T-helper 9 cell (primary cell): ENCODE results near the gene SOS1.

Experiments
- DNase-seq: peaks from one replicate; pipeline ENCODE4 v3.0.0-alpha.2; 2020

Gene SOS1

DNA sequence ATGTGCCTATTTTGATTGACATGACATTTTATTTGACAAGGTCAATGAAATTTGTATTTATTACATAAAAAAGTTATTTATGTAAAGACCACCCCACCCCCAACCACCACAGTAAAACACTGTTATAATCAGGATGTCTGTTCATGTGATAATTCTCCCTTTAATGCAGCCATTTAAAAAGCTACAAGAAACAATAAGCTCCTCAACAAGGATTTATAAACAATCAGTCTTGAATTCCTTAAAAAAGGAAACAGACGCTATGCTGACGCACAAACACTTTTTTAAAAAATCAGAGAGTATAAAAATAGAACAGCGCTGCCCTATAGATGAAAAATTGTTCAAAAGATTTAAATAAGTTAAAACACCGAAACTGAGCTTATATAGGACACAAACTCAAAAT lies 102.2 kb downstream of the SOS1 start:
- no peak for DNase-seq

DNA sequence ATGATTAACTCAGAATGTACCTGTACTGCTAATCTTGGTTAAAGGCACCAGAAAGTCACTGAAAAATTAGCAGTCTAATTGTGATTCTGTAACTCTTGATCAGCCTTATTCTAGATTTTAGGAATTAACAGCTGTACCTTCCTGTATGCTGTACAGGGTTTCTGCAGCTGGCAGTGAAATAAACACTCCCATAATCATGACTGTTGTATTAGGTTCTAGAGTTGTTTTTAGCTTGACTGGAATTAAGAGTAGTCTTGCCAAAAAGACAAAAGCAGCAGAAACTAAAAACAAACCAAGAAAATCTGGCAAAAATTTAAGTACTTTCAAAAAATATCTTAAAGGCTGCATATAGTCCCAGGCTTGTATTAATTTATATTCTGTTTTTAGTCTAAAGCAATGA lies 103.5 kb downstream of the SOS1 start:
- no peak for DNase-seq

DNA sequence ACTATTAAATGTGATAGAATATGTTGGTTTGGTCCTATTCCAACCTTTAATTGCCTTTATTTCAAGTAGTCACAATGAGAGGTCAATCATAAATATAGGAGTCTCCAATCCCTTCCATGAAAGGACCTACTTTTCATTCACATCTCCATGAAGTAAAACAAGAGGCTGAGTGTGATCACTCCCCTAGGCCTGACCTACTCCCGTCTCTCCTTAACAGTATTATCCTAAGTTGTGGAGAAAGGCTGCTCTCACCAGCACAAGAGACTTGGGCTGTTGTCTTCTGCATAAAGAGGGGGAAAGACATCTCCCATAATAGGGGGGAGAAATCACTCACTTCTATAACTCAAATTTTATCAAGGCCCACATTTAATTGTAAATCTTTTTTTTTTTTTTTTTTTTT lies 105.4 kb downstream of the SOS1 start:
- DNase-seq = no peak

DNA sequence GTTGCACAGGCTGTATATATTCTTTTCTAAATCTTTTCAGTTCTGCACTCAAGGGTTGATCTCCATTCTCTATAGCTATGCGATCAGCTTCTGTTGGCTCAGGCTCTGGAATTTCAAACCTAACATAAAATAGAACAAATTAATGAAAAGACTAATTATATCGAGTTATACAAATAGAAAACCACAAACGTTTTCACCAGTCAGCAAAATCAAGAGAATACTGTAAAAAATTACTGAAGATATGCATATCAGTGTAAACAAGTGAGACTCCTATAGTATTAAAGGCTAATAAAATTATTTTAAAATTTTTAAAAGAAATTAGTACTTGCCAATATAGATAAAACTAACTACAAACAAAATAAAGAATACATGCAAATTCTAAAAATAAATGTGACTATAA lies 107.0 kb downstream of the SOS1 start:
- no peak for DNase-seq

DNA sequence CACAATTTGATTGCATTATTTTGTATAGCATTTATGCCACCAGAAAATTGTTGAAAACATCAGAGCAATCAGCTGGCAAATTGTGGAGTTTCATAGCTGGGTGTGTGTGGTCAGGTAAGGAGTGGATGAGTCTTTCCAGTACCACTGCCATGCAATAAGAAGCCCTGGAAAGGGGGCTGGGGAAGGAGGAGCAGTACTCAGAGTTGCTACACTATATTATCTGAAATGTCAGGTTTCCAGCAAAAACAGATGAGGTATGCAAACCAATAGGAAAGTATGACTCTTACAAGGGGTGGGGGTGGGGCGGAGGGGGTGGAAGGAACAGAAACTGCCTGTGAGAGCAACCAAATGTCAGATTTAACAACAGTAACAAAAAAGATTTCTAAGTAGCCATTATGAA lies 112.2 kb downstream of the SOS1 start:
- no peak for DNase-seq

DNA sequence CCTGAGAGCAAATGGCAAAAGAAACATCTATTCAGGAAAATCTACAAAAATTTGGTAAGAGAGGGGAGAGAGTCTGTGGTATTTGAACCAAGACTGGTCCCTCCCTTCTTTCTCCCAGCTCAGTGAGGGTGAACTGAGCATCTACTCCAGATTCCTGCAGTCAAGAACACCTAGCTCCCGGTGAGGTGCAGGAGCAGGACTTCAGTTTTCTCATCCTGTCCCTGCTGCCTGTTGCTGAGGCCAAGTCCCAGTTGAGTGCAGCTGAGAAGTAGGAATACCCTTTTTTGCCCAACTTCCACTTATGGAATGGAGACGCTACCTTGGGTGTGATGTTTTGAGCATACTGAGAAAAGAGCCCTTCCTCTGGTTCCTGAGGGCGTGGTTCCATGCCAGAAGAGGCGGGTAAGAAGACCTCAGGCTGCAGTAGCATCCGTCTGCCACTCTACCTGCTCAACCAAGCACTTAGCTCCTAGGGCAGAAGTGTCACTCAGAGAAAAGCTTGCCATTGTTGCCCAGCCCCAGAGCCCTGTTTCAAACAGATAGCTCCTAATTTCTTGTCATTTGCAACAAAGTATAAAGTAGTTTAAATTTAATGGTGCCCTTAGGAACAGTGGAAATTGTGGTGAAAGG lies 112.9 kb downstream of the SOS1 start:
- no peak for DNase-seq

DNA sequence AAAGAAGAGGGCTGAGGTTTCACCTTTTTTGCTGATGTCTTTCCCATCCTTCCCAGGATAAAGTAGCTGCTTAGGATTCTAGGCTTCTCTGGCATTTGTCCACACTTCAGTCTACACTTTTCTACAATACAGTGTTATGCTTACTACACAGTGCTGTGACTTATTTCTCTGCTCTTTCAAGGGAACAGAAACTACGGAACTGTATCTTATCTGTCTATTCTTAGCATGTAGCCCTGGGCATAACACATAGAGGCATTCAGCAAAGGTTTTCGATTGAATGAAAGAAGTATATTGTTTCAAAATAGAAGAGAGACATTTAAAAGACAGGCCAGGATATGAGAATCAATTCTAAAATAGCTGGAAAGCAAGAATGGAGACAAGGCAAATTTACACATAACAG lies 120.3 kb downstream of the SOS1 start:
- no peak for DNase-seq

DNA sequence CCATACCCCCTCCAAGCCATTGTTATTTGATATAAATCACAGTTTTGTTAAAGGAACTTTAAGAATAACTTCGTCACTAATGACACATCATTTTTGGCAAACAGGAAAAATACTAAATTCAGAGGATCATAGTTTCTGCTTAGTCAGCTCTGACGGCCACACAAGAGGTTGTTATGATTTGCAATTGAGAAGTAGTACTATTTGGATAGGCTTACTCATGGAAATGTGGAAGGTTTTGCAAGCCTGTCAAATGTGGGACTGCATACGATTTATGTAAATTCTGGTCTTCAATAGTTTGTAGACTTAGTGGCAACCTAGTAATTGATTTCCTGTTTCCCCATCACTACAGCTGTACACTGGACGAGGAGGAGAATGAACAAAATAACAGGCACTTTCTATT lies 123.1 kb downstream of the SOS1 start:
- DNase-seq = no peak

DNA sequence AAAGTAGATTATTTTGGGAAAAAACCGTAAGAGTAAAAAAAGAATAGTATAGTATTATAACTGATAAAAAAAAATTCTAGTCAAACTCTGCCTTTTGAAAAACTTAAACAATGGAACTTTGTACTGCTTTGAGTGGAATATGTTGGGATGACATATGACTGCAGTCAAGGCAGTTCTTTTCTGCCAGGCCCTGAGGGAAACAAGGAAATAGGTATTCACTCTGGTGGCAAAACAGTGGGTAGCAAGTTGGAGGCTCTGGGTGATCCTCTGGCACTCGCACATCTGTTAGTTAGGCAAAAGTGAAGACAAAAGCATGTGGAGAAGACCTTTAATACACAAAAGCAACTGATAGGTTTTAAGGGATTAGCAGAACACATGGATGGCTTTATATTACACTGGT lies 129.0 kb downstream of the SOS1 start:
- no peak for DNase-seq

DNA sequence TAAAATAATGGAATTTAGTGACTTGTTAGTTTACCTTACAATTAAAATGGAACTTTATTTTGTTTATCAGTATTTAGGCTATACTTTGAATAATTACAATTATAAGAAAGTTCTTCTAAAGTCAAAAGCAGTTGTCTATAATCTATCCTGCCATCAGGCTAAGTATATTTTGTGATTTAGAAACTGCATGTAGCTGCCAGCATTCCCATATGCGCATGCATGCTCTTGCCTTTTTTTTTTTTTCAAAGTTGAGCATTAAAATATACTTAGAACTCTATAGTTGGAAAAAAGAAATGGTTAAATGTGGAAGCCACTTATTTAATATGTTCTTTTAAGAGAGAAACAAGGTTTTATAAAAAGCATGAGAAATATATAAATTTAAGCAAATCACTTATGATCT lies 132.1 kb downstream of the SOS1 start:
- no peak for DNase-seq

DNA sequence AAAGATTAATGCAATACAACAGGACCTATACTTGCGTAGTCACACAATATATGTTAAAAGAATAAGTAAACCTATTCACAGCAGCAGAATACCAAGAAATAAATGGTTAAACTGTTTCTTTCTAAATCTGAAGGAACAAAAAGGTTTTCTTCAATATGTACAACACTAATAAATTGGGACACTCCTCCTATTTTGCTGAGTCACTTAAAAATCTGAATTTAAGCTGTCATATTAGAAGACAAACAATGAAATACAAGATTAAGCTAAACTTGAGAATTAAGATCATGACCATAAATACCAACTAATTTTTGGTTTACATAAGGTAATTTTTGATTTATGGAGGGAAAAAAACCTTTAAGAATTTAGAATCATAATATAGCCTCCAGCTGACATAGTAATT lies 138.4 kb downstream of the SOS1 start:
- DNase-seq = no peak

DNA sequence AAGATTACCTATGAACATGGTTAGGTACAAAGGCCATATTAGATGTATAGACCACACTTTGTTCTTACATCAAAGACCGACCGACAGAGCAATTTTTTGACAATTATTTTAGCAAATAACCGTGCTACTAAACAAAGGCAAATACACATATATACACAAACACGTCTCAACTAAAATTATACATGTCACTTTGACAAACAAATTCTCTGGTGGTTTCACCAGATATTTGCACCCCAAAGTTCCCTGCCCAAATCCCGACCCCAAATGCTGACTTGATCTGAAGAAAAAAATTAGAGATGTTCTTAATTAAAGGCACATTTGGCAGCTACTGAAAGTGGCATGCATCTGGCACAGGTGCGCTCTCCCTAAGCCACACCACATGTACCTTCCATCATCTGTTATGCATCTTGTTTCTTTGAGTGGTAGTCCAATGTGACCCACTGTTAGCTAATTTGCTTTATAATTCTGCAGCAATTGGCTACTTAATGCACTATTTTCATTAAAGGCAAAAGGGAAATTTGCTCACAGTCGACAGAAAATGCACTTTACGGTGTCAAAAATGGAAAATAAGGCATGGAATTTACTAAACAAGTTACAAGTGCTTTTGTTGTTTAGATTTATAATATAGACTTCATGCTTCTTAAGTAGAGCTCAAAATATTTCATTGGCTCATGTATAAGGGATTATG lies 139.0 kb downstream of the SOS1 start:
- DNase-seq = no peak

DNA sequence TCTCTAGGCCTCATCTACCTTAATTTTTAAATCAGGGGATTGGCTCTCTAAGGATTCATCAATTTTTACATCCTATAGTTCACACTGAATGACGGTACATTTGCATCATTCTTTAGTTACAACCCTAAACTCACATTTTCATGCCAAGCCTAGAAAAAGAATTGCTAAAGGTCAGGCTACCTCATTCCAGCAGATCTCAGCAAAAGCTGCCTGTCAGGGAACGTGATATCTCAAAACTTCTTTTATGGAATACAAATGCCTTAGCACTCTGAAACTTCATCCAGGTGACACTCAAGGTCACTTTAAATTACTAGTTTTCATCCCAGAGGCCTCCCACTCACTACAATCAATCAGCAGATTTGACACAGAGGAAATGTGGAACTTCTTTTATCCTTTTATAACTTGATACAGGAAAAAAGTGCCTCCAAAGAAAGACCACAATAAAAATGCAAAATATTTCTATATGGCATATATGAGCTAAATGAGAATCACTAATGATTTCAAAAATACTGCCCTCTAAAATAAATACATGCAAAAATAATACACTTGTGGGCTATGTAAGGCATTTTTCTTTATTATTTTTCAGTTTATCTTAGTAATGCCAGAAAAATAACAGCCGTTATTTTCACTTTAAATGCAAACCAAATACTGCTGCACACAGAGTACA lies 139.7 kb downstream of the SOS1 start:
- DNase-seq = no peak

DNA sequence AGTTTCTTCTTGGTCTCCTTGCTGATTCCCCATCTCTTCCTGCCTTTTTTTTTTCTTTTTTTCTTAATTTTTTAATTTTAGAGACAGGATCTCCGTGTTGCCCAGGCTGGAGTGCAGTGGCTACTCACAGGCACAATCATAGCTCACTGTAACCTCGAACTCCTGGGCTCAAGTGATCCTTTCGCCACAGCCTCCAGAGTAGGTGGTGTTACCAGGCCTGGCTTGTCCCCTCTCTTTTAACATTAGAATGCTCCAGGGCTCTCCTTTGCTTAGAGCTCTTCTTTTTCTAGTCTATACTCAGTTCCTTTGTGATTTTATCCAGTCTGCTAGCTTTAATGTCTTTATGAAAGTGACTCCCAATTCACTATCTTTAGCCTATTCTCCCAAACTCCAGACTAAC lies 141.9 kb downstream of the SOS1 start:
- no peak for DNase-seq

DNA sequence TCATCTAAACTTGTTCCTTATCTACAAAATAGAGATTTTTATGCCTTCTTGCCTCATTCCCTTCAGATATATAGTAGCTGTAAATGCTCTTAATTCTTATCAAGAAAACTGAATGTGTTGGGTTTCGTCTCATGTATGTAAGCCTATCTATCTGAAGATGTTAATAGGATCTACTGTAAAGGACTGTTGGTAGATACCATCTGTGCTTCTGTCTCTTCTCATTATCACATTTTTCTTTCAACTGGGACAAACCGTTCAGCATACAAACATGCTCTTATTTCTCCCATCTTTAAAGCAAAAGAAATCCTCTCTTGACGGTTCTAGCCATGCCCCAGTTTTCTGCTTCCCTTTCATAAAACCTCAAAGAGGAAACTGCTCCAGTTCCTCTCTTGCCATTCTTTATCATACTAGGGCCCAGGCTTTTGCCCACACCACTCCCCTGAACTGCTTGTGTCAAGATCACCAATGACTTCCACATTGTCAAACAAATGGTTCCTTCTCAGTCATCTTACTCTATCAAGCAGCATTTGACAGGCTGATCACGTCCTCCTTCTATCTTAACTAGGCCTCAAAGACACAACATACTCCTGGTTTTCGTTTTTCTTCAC lies 142.5 kb downstream of the SOS1 start:
- DNase-seq = no peak

DNA sequence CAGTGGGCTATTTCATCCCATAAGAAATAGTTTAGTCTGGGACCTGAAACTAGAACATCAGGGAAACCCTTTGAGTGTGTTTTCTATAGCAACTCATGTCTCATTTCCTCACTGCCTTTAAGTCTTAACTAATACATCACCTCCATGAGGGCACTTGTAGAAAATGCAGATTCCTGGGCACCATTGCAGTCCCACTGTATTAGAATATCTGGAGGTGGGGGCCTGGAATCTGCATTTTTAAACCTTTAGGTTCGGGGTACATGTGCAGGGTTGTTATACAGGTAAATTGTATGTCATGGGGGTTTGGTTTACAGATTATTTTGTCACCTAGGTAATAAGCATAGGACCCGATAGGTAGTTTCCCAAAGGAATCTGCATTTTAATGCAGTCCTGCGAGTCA lies 143.8 kb downstream of the SOS1 start:
- DNase-seq = no peak

DNA sequence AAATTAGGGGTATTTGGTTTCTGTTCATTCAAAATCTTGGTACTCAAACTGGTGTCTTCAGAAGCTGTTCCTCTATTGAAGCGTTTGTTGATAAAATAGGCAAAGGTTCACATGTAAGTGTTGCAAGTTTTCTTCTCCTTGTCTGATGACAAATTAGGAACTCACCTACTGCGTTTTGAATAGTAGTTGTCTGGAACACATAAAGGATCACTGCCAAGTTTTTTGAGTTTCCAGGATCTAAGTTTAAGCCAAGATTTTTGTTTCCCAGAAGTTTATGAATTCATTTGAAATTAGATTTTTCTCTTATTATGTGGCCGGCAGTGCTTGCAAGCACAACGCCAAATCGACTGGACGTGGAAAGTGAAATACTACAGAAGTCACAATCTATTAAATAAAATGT lies 145.8 kb downstream of the SOS1 start:
- no peak for DNase-seq

DNA sequence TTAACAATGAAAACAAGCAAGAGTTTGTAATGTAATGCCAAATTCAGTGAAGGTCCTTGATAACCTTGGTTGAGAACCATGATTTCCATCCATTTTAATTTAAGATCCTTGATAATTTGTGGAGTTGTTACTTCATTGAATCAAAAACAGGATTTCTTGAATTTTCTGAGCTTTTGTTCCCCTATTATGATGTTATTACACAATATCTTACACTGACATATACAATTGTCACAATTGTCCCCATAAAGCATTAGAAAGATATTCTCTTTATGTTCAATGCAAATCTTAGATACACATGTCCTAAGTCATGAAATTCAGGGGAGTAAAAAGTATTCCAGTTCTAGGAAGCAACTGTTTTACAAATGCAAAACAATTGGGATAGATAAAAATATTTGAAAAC lies 147.6 kb downstream of the SOS1 start:
- no peak for DNase-seq

DNA sequence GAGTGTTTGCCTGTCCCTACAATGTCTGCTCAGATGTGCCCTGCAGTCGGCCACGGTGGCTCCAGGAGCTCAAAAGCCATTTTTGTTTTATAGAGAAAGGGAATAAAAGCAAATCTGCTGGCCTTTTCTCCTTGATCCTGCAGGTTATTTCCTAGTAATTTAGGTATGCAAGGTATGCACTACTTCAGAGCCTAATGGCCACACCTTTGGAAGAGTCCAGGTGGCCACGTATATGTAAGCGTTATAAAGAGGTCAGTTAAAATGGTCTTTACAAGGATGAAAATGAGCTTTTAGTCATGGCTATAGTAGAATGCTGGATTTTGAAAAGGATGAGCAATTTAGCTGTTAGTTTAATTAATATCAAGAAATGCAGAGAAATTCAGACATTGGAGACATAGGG lies 149.5 kb downstream of the SOS1 start:
- DNase-seq = no peak

DNA sequence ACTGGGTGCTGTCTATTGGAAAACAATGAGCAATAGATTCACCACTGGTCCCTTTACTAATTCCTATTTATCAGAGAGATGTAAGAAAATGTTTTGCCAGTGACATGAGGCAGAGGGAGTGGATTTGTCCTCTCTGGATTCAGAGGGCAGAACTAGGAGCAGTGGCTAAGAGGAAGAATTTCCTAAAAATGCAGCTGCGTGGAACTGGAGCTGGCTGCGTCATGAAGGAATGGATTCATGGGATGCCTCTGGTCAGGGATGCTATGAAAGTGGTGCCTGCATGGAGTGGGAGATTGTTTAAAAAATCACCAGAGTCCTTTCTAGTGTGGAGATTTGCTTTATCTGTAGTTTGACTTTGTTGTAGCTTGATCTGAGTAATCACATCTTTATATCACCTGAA lies 152.8 kb downstream of the SOS1 start:
- no peak for DNase-seq

DNA sequence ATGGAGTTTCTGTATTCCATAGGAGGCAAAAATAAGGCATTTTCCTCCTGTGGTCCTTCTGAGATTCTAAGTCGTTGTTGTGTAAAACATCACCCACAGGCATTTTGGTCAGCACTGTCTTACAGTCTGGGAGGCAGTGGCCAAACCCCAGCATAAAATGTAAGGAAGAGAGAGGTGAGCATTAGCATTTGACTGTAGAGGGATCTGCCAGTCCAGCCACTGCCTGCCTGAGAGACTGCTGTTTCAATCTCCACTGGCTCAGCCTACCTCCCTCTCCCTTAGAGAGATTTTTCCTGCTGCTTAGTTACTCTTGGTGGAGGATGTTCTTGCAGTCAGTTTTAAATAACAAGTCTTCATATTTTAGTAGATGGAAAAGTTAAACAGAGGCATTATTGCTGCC lies 154.2 kb downstream of the SOS1 start:
- DNase-seq = no peak

DNA sequence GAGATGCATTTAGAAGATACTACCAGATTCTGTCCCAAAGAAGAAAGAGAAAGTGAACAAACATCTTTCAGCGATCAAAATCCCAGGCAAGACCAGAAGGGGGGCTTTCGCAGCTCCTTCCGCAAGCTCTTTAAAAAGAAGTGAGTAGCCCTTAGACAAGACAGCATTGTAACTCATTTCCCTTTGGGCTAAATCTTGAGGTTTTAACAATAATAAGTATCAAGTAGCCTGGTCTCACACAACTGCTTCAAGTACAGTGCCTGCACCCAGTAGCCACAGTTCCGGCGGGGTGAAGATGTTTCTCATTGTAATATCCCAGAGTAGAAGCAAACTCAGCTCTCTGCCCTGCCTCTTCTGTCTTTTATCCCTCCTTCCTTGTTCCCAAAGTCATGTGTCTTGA lies 154.8 kb downstream of the SOS1 start:
- no peak for DNase-seq

DNA sequence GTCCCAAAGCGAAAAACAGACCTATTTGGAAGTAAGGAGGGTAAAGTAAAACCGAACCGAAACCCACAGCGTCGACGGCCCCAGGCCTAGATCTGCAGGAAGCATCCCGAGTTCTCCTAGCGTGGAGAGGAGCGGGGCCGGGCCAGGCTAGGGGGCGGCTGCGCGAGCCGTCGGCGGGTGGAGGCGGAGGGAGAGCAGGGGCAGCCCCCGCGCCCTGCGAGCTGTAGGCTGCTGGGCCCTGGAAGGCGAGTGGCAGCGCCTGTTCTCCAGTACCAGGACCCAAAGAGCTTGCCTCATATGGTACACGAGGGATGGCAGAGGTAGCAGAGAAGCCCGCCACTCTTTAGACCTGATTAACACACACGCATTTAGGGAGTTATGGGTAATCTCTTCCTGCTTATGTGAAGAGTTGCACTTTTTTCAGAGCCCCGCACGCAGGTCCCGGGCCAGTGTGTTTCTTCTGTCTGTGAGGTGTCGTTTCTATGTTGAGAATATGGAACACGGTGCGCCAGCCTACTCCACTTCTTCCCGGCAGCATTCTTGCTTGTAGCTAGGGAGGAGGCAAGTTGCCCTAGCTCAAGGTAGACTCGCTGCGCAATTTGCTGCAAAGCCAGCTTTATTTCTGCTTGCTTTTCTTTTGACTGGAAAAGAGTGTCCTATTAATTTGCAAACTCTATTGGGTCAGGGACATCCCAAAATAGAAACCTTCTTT lies 160.1 kb downstream of the SOS1 start:
- no peak for DNase-seq
